Ovary (tissue), 9 donors: ENCODE results near the gene GPR84. TPM values are rescaled to one million over a fixed set of nuclear protein-coding genes. Genes with fewer than 3 reads are reported as not detected.
A peak's percentile ranks its signal among the peaks of the same experiment; 100 is the strongest.

Source experiments
- DNase-seq, 5 donors: peaks; one replicate each; pipeline ENCODE4 v3.0.0-alpha.2; 2019 to 2020
- H3K27ac ChIP-seq, 2 donors: fragments of 200-600 bp; one replicate each; pipeline versions ENCODE4 v1.5.1 to v1.8.0; 2019 to 2022
- H3K27me3 ChIP-seq: fragments of 200-600 bp; one replicate; pipeline ENCODE4 v1.8.0; 2022
- H3K36me3 ChIP-seq: fragments of 200-600 bp; sonication (generic); one replicate; pipeline ENCODE4 v1.5.1; 2019
- H3K4me1 ChIP-seq: one replicate; pipeline ENCODE4 v1.8.1; 2013; ENCODE audit warnings: mild to moderate bottlenecking, moderate library complexity; ENCODE audit not compliant: insufficient read depth
- H3K4me3 ChIP-seq: fragments of 200-600 bp; sonication (generic); one replicate; pipeline ENCODE4 v1.5.1; 2017
- H3K9me3 ChIP-seq, 2 donors: fragments of 200-600 bp in 1 of 2; sonication (generic) in 1 of 2; one replicate each; pipeline versions ENCODE4 v1.5.1 to v1.8.1; 2013 to 2019; ENCODE audit warnings: mild to moderate bottlenecking in 1 of 2, moderate library complexity in 1 of 2
- EP300 ChIP-seq: sonication (generic); formaldehyde crosslinking; IDR thresholded peaks from one replicate; pipeline ENCODE4 v1.6.1; 2017; ENCODE audit warnings: antibody characterized with exemption
- POLR2A ChIP-seq: fragments of 450-650 bp; IDR thresholded peaks from one replicate; pipeline ENCODE4 v1.6.1; 2017; ENCODE audit warnings: antibody characterized with exemption, mild to moderate bottlenecking, moderate library complexity
- WGBS, 3 donors: extraction: QIAGEN DNeasy Blood & Tissue Kit in 1 of 3; methylation state at CpG; one replicate each; pipeline versions ENCODE4 v1.1.5 to v1.1.7; 2013 to 2017; 5-methylcytosine and 5-hydroxymethylcytosine counted together
- intact Hi-C, 4 donors: fragments of 100-400 bp; cut with DNase I; formaldehyde crosslinking; loops; one replicate each; pipeline versions ENCODE4 v1.11.0 to v1.15.1; 2022 to 2023
- polyA plus RNA-seq, 2 donors: library from polyadenylated mRNA; stranded (reverse); fragments of 200-250 nt in 1 of 2; fragments of 350-450 nt in 1 of 2; fragmentation: Illumina TruSeq in 1 of 2; extraction: RNeasy Lipid Tissue Mini Kit (QIAGEN cat#74804) in 1 of 2; gene quantifications; one replicate each; pipeline ENCODE4 v1.2.3, GENCODE V29; 2013 to 2014
- total RNA-seq, 7 donors: library from RNA; depleted of rRNA in 2 of 7; stranded (reverse); fragments of >200 nt in 2 of 7; fragmentation: NEBNext Ultra II Directional in 3 of 7; extraction: Animal tissue kit (Norgen Biotek cat#: 25700) in 3 of 7; gene quantifications; one replicate each; pipeline versions ENCODE4 v1.1.0 to v1.2.4, GENCODE V29; 2016 to 2023
- TF ChIP-seq, protein P1 (sequence below), 3 donors: fragments of 450-650 bp in 2 of 3; fragments of 200-600 bp in 1 of 3; IDR thresholded peaks; one replicate each; pipeline versions ENCODE4 v1.5.1 to v1.8.0; 2016 to 2022; ENCODE audit warnings: antibody characterized with exemption in 3 of 3, mild to moderate bottlenecking in 1 of 3
- donor health status: DM: no; HTN: no; CAD: no; lungs with moderate emphysema.
- donor health status: DM: no; HTN: no; CAD: no.
- donor health status: Bipolar disorder and iron deficiency.
- donor health status: DM: yes; HTN: yes; CAD: no.
- donor health status: DM: no; HTN: no; CAD: no.
- donor health status: DM: yes; HTN: yes; CAD: no.

Gene GPR84
- total and polyA plus RNA-seq, 9 donors = 0.12 to 3.1 (median 0.42) TPM

DNA sequence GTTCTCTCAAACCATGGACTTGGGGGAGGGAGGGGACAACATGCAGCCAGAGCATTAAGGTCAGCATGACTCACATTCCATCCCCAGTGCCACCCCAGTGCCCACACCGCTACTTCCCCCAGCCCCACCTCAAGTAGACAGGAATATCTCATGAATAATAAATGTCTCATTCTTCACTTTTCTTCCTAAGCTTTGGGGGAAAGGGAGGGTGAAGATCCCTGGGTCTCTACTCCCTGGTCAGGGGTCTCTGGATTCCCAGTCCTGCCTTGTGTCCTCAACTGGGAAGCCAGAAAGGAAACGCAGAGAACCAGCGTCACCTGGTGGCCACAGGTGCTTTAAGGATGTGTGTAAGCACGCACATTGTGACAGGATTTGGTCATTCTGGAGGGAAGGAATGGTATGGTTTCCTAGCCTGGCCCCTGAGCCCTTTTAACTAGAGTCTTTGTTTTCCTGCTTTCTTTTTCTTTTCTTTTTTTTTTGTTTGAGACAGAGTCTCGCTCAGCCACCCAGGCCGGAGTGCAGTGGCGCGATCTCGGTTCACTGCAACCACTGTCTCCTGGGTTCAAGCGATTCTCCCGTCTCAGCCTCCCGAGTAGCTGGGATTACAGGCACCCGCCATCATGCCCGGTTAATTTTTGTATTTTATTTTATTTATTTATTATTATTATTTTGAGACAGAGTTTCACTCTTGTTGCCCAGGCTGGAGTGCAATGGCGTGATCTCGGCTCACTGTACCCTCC, 3.4 kb downstream of the GPR84 start:
- H3K4me3 ChIP-seq = no peak overlapping the region
- 66 to 71% (median 66%) methylated on average over 16 of the region's 16 CpGs for WGBS, 3 donors
- no peaks in the 10 kb centered on the region for H3K9me3 ChIP-seq
- TF ChIP-seq EP300 = no peak
- TF ChIP-seq, protein P1, sequence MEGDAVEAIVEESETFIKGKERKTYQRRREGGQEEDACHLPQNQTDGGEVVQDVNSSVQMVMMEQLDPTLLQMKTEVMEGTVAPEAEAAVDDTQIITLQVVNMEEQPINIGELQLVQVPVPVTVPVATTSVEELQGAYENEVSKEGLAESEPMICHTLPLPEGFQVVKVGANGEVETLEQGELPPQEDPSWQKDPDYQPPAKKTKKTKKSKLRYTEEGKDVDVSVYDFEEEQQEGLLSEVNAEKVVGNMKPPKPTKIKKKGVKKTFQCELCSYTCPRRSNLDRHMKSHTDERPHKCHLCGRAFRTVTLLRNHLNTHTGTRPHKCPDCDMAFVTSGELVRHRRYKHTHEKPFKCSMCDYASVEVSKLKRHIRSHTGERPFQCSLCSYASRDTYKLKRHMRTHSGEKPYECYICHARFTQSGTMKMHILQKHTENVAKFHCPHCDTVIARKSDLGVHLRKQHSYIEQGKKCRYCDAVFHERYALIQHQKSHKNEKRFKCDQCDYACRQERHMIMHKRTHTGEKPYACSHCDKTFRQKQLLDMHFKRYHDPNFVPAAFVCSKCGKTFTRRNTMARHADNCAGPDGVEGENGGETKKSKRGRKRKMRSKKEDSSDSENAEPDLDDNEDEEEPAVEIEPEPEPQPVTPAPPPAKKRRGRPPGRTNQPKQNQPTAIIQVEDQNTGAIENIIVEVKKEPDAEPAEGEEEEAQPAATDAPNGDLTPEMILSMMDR (IDR thresholded peaks at IDR 0.05) = peak; percentile 78 to 86 (median 80)
- no peaks in the 10 kb centered on the region for H3K4me1 ChIP-seq
- H3K27me3 ChIP-seq = no peaks in the 10 kb centered on the region
- intact Hi-C loops = loop anchor here (5.0 to 10.0 kb wide), 3 partner anchors 144 to 376 kb away; partner anchors contain the start of genes HOXC8 (in 2 of the 4), HOXC9 (in 2 of the 4) and HOXC10 (in 1 of the 4)
- H3K36me3 ChIP-seq = no peaks in the 10 kb centered on the region
- DNase-seq = peak; percentile 79 to 90 (median 88)
- H3K27ac ChIP-seq = peak overlapping the region in 1 of 2 donors; percentile 88

DNA sequence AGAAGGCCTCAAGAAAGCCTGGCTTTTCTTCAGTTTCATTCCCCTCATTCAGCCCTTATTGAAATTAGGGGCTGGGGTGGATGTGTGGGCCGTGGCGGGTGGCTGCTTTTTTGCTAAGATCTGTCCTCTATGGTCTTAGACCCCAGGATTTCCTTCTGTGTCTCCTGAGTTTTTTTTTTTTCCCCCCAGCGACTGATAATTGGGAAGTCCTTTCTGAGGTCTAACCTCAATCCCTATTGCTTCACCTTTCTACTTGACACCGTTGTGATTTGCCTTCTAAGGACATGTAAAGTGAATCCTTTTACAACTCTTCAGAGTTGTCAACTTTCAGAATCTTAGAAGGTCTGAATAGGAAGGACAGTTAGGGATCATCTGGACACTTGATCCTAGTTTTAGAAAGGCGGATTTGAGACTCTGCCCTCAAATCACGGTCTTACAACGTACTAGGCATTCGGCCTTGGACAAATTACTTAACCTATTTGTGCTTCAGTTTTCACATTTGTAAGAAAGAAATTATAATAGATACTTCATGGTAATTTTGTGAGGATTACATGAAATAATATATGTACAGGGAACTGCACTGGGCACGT, 4.4 kb downstream of the GPR84 start:
- H3K27me3 ChIP-seq = no peaks in the 10 kb centered on the region
- H3K4me1 ChIP-seq = peaks cover 1% of the 10 kb centered on the region
- intact Hi-C loops = loop anchor here (5.0 to 10.0 kb wide), 6 partner anchors 75 to 375 kb away; partner anchors contain the start of genes CBX5 (in 2 of the 4), HNRNPA1 (in 2 of the 4), HOXC8 (in 2 of the 4) and HOXC9 (in 2 of the 4)
- peak overlapping the region; percentile 79 to 88 for H3K27ac ChIP-seq
- 43 to 49% (median 47%) methylated on average over 9 of the region's 9 CpGs for WGBS, 3 donors
- TF ChIP-seq POLR2A (no peak), EP300 (no peak)
- TF ChIP-seq, protein P1 (IDR thresholded peaks at IDR 0.05) = no peak
- no peak for DNase-seq
- peak overlapping the region; percentile 45 for H3K4me3 ChIP-seq
- H3K9me3 ChIP-seq = no peaks in the 10 kb centered on the region
- no peaks in the 10 kb centered on the region for H3K36me3 ChIP-seq

DNA sequence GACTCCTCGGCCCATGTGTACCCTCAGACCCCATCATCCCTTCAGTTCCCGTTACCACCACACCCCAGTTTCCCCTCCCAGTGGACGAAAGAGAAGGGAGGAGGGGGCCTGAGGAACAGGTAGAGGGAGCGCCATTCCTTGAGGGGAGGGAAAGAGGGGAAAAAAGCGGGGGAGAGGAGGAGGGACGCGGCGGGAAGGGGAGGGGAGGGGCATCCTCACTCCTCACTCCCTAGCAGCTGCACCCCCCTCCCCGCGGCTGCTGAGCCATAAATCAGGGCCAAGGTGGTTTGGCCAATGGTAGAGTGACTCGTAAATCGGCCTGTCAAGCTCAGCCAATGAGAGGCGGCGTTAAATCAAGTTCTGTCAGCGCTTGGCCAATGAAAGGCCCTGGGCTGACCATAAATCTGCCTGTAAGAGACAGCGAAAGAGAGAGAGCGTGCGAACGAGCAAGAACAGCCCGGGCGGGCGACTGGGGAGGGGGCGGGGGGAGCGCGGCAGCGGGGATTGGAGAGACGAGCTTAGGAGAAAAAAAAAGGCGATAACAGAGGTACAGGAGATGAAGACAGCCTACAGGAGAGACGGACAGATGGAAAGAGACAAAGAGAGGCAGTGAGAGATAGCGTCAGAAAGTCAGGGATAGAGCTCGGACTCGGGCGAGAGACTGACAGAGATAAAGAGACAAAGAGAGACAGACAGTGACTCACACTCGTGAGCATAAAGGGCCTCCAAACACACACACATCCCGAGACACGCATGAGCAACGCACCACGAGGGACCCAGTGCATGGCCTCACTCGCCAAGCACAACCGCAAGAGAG, 5.1 kb downstream of the GPR84 start:
- H3K27me3 ChIP-seq = no peaks in the 10 kb centered on the region
- intact Hi-C loops = loop anchor here in 3 of 4 donors (5.0 to 10.0 kb wide), 3 partner anchors 74 to 364 kb away; partner anchors contain the start of genes CBX5 (in 2 of the 3) and HNRNPA1 (in 2 of the 3)
- peaks cover 1% of the 10 kb centered on the region for H3K4me1 ChIP-seq
- peak overlapping the region; percentile 79 to 88 for H3K27ac ChIP-seq
- H3K4me3 ChIP-seq = peak overlapping the region; percentile 45
- H3K36me3 ChIP-seq = no peaks in the 10 kb centered on the region
- DNase-seq = peak; percentile 95 to 98 (median 97)
- TF ChIP-seq POLR2A (peak; percentile 35), EP300 (no peak)
- TF ChIP-seq, protein P1 (IDR thresholded peaks at IDR 0.05) = no peak
- 0 to 1% (median 1%) methylated on average over 40 of the region's 40 CpGs for WGBS, 3 donors
- H3K9me3 ChIP-seq = no peaks in the 10 kb centered on the region
